ENCODE measurements around the gene RAMP3. TPM values are rescaled to one million over a fixed set of nuclear protein-coding genes. Genes with fewer than 3 reads are reported as not detected.
A peak's percentile ranks its signal among the peaks of the same experiment; 100 is the strongest.

Gene RAMP3
- total RNA-seq, 2 donors from 2014 or later, result not detected

DNA sequence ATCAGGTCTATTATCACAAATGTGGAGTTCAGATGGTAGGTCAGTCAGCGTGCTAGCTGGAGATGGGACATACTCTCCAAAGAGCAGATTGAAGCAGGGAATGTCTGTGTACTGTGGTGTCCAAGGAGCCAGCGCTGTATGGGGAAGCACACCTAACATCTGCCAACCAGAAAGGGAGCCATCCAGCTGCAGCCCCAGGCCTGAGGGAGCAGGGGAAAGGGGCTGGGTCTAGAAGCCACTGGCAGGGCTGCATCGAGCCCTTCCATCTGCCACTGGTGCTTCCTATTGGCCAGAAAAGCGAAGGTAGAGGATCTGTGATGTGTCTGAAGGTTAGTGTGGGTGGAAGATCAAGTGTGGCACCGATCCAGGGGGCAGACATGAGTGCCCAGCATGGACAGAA, 8.0 kb upstream of the RAMP3 start:
- no peak overlapping the region for H3K27ac ChIP-seq (ENCODE audit: low read depth, low read length)
- no peak overlapping the region for H3K4me3 ChIP-seq (ENCODE audit: low read length)
- no peak overlapping the region for H3K4me3 Mint-ChIP-seq
- no peaks in the 10 kb centered on the region for H3K27me3 ChIP-seq (ENCODE audit: control insufficient read depth, insufficient read depth, low read length, poor library complexity, severe bottlenecking)
- TF ChIP-seq, protein P1, sequence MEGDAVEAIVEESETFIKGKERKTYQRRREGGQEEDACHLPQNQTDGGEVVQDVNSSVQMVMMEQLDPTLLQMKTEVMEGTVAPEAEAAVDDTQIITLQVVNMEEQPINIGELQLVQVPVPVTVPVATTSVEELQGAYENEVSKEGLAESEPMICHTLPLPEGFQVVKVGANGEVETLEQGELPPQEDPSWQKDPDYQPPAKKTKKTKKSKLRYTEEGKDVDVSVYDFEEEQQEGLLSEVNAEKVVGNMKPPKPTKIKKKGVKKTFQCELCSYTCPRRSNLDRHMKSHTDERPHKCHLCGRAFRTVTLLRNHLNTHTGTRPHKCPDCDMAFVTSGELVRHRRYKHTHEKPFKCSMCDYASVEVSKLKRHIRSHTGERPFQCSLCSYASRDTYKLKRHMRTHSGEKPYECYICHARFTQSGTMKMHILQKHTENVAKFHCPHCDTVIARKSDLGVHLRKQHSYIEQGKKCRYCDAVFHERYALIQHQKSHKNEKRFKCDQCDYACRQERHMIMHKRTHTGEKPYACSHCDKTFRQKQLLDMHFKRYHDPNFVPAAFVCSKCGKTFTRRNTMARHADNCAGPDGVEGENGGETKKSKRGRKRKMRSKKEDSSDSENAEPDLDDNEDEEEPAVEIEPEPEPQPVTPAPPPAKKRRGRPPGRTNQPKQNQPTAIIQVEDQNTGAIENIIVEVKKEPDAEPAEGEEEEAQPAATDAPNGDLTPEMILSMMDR (conservative IDR thresholded peaks at IDR 0.05), result no peak
- no peaks in the 10 kb centered on the region for H3K9me3 Mint-ChIP-seq
- H3K36me3 Mint-ChIP-seq (ENCODE audit: low read depth), result no peaks in the 10 kb centered on the region
- no peak overlapping the region for H3K9ac ChIP-seq (ENCODE audit: extremely low read depth, low read length, poor library complexity, severe bottlenecking)
- H3K36me3 ChIP-seq (ENCODE audit: control insufficient read depth, insufficient read depth, low read length), result no peaks in the 10 kb centered on the region
- peak; percentile 26 for DNase-seq
- H3K27me3 Mint-ChIP-seq (ENCODE audit: insufficient read depth), result peaks cover 2% of the 10 kb centered on the region
- 85 to 91% methylated on average over 1 to 5 of the region's 5 CpGs for WGBS, 2 experiments (ENCODE audit: insufficient coverage in 1 of 2, insufficient read length in 1 of 2)
- H3K4me1 Mint-ChIP-seq, result no peaks in the 10 kb centered on the region
- H3K4me1 ChIP-seq (ENCODE audit: control insufficient read depth, insufficient read depth, low read length), result no peaks in the 10 kb centered on the region
- no peak overlapping the region for H3K27ac Mint-ChIP-seq
- H3K9me3 ChIP-seq (ENCODE audit: control insufficient read depth, low read length), result no peaks in the 10 kb centered on the region

DNA sequence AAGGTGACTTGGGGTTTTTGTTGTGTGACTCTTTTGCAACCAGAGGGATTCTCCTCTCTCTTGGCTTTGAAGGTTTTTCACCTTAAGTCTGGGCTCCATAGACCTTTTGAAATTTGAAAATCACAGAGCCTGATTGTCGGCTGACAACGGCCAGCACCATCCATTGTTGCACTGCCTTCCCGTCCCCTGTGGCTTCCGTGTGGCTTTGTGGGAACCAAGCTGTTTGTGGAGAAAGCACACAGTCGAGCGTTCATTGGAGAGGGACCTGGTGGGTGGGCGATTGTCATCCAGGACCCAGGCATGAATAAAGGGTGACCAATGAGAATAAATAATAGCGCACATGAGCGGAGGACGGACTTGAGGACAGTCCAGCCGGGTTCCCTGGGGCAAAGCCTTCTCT, 7.4 kb upstream of the RAMP3 start:
- 88 to 91% methylated on average over 7 to 11 of the region's 11 CpGs for WGBS, 2 experiments (ENCODE audit: insufficient coverage in 1 of 2, insufficient read length in 1 of 2)
- H3K9me3 Mint-ChIP-seq, result no peaks in the 10 kb centered on the region
- no peak overlapping the region for H3K27ac Mint-ChIP-seq
- TF ChIP-seq, protein P1 (conservative IDR thresholded peaks at IDR 0.05), result no peak
- H3K36me3 Mint-ChIP-seq (ENCODE audit: low read depth), result no peaks in the 10 kb centered on the region
- H3K4me1 Mint-ChIP-seq, result no peaks in the 10 kb centered on the region
- peaks cover 2% of the 10 kb centered on the region for H3K27me3 Mint-ChIP-seq (ENCODE audit: insufficient read depth)
- Histone ChIP-seq H3K36me3 (ENCODE audit: control insufficient read depth, insufficient read depth, low read length) (no peaks in the 10 kb centered on the region), H3K4me3 (ENCODE audit: low read length) (no peak overlapping the region), H3K27me3 (ENCODE audit: control insufficient read depth, insufficient read depth, low read length, poor library complexity, severe bottlenecking) (no peaks in the 10 kb centered on the region), H3K4me1 (ENCODE audit: control insufficient read depth, insufficient read depth, low read length) (no peaks in the 10 kb centered on the region), H3K9me3 (ENCODE audit: control insufficient read depth, low read length) (no peaks in the 10 kb centered on the region), H3K27ac (ENCODE audit: low read depth, low read length) (no peak overlapping the region), H3K9ac (ENCODE audit: extremely low read depth, low read length, poor library complexity, severe bottlenecking) (no peak overlapping the region)
- DNase-seq, result peak; percentile 23
- no peak overlapping the region for H3K4me3 Mint-ChIP-seq

DNA sequence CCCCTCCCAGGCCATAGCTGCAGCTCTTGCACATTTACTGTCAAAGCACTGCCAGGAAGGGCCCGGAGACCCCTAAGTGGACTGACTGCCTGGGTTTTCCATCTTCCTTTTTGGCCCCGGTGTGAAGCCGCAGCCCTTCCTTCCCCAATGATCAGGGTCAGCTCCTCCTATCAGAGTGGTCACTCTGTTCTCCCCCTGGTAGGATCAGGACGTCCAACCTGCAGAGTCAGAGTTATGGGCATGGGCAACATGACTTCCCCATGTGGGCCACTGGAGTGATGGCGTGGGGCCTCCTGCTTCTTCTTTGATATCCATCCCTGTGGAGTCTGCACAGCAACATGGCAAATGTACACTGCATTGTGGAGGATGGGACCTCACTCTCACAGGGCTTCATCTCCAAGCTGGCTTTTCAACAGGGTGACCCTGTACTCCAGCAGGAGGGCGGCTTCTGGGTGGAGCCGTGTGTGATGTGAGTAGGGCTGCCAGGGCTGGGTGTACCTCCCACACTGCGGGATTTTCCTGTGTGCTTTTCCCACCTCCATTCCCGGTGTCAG, 6.4 kb upstream of the RAMP3 start:
- H3K27ac Mint-ChIP-seq, result no peak overlapping the region
- H3K27me3 Mint-ChIP-seq (ENCODE audit: insufficient read depth), result peaks cover 5% of the 10 kb centered on the region
- no peak overlapping the region for H3K4me3 Mint-ChIP-seq
- Histone ChIP-seq H3K27me3 (ENCODE audit: control insufficient read depth, insufficient read depth, low read length, poor library complexity, severe bottlenecking) (peaks cover 1% of the 10 kb centered on the region), H3K27ac (ENCODE audit: low read depth, low read length) (no peak overlapping the region), H3K4me1 (ENCODE audit: control insufficient read depth, insufficient read depth, low read length) (no peaks in the 10 kb centered on the region), H3K9ac (ENCODE audit: extremely low read depth, low read length, poor library complexity, severe bottlenecking) (no peak overlapping the region), H3K36me3 (ENCODE audit: control insufficient read depth, insufficient read depth, low read length) (no peaks in the 10 kb centered on the region), H3K9me3 (ENCODE audit: control insufficient read depth, low read length) (no peaks in the 10 kb centered on the region), H3K4me3 (ENCODE audit: low read length) (no peak overlapping the region)
- peak; percentile 27 for DNase-seq
- no peaks in the 10 kb centered on the region for H3K36me3 Mint-ChIP-seq (ENCODE audit: low read depth)
- 84 to 90% methylated on average over 3 to 9 of the region's 9 CpGs for WGBS, 2 experiments (ENCODE audit: insufficient coverage in 1 of 2, insufficient read length in 1 of 2)
- no peaks in the 10 kb centered on the region for H3K9me3 Mint-ChIP-seq
- H3K4me1 Mint-ChIP-seq, result no peaks in the 10 kb centered on the region
- TF ChIP-seq, protein P1 (conservative IDR thresholded peaks at IDR 0.05), result no peak
